CD14-positive monocyte (primary cell): ENCODE data around the gene PPP1R12B. TPM values are rescaled to one million over a fixed set of nuclear protein-coding genes. Genes with fewer than 3 reads are reported as not detected.
A peak's percentile ranks its signal among the peaks of the same experiment; 100 is the strongest.
"Not testable (repeated sequence)": the region's sequence is repeated elsewhere in the genome, so short reads cannot be mapped to it uniquely, and the experiment has no call there.

Source experiments
- DNase-seq, 3 donors: peaks; one replicate each; pipeline ENCODE4 v3.0.0-alpha.2; 2011 to 2022
- H2AFZ ChIP-seq: 2 replicates; pipeline ENCODE4 v1.6.0; 2012; ENCODE audit warnings: mild to moderate bottlenecking, low read depth, low read length, inconsistent platforms; ENCODE audit not compliant: insufficient read depth, poor library complexity, severe bottlenecking
- H3K27ac ChIP-seq, 2 donors: 1 replicate in 1 of 2; 2 replicates in 1 of 2; pipeline ENCODE4 v1.5.1; 2012 to 2013; ENCODE audit warnings: low read length in 2 of 2, control low read depth in 1 of 2, inconsistent platforms in 1 of 2, low read depth in 1 of 2, mild to moderate bottlenecking in 1 of 2
- H3K27me3 ChIP-seq, 2 donors: one replicate each; pipeline versions ENCODE4 v1.6.0 to v1.6.1; 2011 to 2013; ENCODE audit warnings: low read length in 2 of 2; ENCODE audit not compliant: control insufficient read depth in 2 of 2, insufficient read depth in 2 of 2
- H3K36me3 ChIP-seq, 2 donors: replicated peaks in 1 of 2; 1 replicate in 1 of 2; 2 replicates in 1 of 2; pipeline versions ENCODE4 v1.5.1 to v1.6.1; 2012 to 2013; ENCODE audit warnings: low read length in 2 of 2, control low read depth in 1 of 2, inconsistent platforms in 1 of 2, mild to moderate bottlenecking in 1 of 2; ENCODE audit not compliant: insufficient read depth in 2 of 2, control insufficient read depth in 1 of 2
- H3K4me1 ChIP-seq, 2 donors: 1 replicate in 1 of 2; 2 replicates in 1 of 2; pipeline versions ENCODE4 v1.5.1 to v1.6.1; 2012 to 2013; ENCODE audit warnings: low read length in 2 of 2, control low read depth in 1 of 2, inconsistent platforms in 1 of 2, mild to moderate bottlenecking in 1 of 2, moderate library complexity in 1 of 2; ENCODE audit not compliant: insufficient read depth in 2 of 2, control insufficient read depth in 1 of 2
- H3K4me2 ChIP-seq: replicated peaks from 2 replicates; pipeline ENCODE3; 2012; ENCODE audit warnings: low read length, moderate library complexity, mild to moderate bottlenecking; ENCODE audit not compliant: poor library complexity, severe bottlenecking; ENCODE audit errors: extremely low read depth
- H3K4me3 ChIP-seq, 3 experiments: fragments of 200-600 bp in 1 of 3; sonication (generic) in 1 of 3; replicated peaks in 1 of 3; 1 replicate in 2 of 3; 2 replicates in 1 of 3; pipeline ENCODE4 v1.5.1; 2011 to 2013; ENCODE audit warnings: low read length in 3 of 3, mild to moderate bottlenecking in 3 of 3, control low read depth in 2 of 3, low read depth in 2 of 3, inconsistent platforms in 1 of 3, moderate library complexity in 1 of 3
- H3K79me2 ChIP-seq: 2 replicates; pipeline ENCODE4 v1.6.0; 2012; ENCODE audit warnings: mild to moderate bottlenecking, control low read depth, inconsistent platforms, low read length, moderate library complexity; ENCODE audit not compliant: insufficient read depth
- H3K9ac ChIP-seq: 2 replicates; pipeline ENCODE4 v1.6.0; 2017; ENCODE audit warnings: low read length, mild to moderate bottlenecking; ENCODE audit not compliant: insufficient read depth, poor library complexity, severe bottlenecking
- H3K9me3 ChIP-seq, 2 donors: replicated peaks in 1 of 2; 1 replicate in 1 of 2; 2 replicates in 1 of 2; pipeline versions ENCODE4 v1.5.1 to v1.6.1; 2012 to 2013; ENCODE audit warnings: low read length in 2 of 2, control low read depth in 1 of 2; ENCODE audit not compliant: control insufficient read depth in 1 of 2, insufficient read depth in 1 of 2
- H4K20me1 ChIP-seq: 2 replicates; pipeline ENCODE4 v1.6.0; 2012; ENCODE audit warnings: mild to moderate bottlenecking, low read length, control low read depth, moderate library complexity; ENCODE audit not compliant: insufficient read depth
- H3K27ac Mint-ChIP-seq, 7 donors: one replicate each; pipeline ENCODE4 v1.8.0; 2020; ENCODE audit warnings: mild to moderate bottlenecking in 7 of 7, mixed read lengths in 7 of 7, moderate library complexity in 6 of 7, inconsistent platforms in 2 of 7
- H3K27me3 Mint-ChIP-seq, 3 donors: one replicate each; pipeline ENCODE4 v1.8.0; 2021 to 2022; ENCODE audit warnings: low read depth in 3 of 3, mild to moderate bottlenecking in 3 of 3, mixed read lengths in 3 of 3, moderate library complexity in 3 of 3, inconsistent platforms in 1 of 3
- H3K36me3 Mint-ChIP-seq, 2 donors: one replicate each; pipeline ENCODE4 v1.8.0; 2020; ENCODE audit warnings: mixed read lengths in 2 of 2, inconsistent platforms in 1 of 2, mild to moderate bottlenecking in 1 of 2
- H3K4me1 Mint-ChIP-seq: one replicate; pipeline ENCODE4 v1.8.0; 2020; ENCODE audit warnings: mild to moderate bottlenecking, mixed read lengths
- H3K4me3 Mint-ChIP-seq, 2 donors: one replicate each; pipeline ENCODE4 v1.8.0; 2020; ENCODE audit warnings: mild to moderate bottlenecking in 2 of 2, mixed read lengths in 2 of 2, moderate library complexity in 1 of 2
- H3K9me3 Mint-ChIP-seq, 7 donors: one replicate each; pipeline ENCODE4 v1.8.0; 2020 to 2022; ENCODE audit warnings: mixed read lengths in 7 of 7, mild to moderate bottlenecking in 6 of 7, moderate library complexity in 6 of 7, inconsistent platforms in 2 of 7
- WGBS: methylation state at CpG from one replicate; pipeline ENCODE4 v1.1.5; 2013; ENCODE audit warnings: missing lambda C conversion rate; ENCODE audit not compliant: insufficient coverage; 5-methylcytosine and 5-hydroxymethylcytosine counted together
- intact Hi-C, 2 donors: fragments of 100-400 bp; cut with micrococcal nuclease; formaldehyde crosslinking; loops; one replicate each; pipeline versions ENCODE4 v1.15.0 to v1.15.1; 2023
- polyA plus RNA-seq, 3 donors: library from polyadenylated mRNA; depleted of rRNA in 1 of 3; unstranded in 2 of 3; stranded (reverse) in 1 of 3; fragments of 300-500 nt in 2 of 3; fragments of >200 nt in 1 of 3; fragmentation: Illumina TruSeq in 2 of 3; gene quantifications; 1 replicate in 2 of 3; 2 replicates in 1 of 3; pipeline ENCODE4 v1.2.3, GENCODE V29; 2012 to 2021
- TF ChIP-seq, protein P1 (sequence below): fragments of 200-600 bp; IDR thresholded peaks from one replicate; pipeline ENCODE4 v1.8.0; 2022; ENCODE audit warnings: antibody characterized with exemption, mild to moderate bottlenecking

Gene PPP1R12B
- polyA plus RNA-seq, 3 donors = 1.3 to 12.2 (median 1.7) TPM

DNA sequence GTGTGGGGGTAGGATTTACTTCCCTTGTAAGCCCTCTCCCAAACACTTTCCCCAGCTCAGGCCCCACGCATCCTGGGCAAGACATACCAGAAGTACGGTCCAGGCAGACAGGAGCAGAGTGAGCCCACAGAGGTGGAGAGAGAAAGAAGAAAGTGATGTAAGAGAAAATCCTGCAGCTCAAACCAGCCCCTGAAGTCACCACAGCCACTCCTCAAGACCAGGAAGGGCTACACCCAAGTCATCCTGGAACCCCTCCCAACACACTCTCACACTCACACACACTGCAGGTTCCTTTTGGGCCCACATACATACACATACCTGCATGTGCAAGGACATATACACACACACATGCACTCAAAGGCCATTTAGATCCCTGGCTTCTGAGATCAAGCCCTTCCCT lies 254.9 kb downstream of the PPP1R12B start:
- peaks cover 2 to 5% of the 10 kb centered on the region in 2 donors for H3K9me3 ChIP-seq
- no peak overlapping the region for H3K4me2 ChIP-seq
- H3K4me1 Mint-ChIP-seq = no peaks in the 10 kb centered on the region
- TF ChIP-seq, protein P1, sequence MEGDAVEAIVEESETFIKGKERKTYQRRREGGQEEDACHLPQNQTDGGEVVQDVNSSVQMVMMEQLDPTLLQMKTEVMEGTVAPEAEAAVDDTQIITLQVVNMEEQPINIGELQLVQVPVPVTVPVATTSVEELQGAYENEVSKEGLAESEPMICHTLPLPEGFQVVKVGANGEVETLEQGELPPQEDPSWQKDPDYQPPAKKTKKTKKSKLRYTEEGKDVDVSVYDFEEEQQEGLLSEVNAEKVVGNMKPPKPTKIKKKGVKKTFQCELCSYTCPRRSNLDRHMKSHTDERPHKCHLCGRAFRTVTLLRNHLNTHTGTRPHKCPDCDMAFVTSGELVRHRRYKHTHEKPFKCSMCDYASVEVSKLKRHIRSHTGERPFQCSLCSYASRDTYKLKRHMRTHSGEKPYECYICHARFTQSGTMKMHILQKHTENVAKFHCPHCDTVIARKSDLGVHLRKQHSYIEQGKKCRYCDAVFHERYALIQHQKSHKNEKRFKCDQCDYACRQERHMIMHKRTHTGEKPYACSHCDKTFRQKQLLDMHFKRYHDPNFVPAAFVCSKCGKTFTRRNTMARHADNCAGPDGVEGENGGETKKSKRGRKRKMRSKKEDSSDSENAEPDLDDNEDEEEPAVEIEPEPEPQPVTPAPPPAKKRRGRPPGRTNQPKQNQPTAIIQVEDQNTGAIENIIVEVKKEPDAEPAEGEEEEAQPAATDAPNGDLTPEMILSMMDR = no peak
- H3K9ac ChIP-seq = no peak overlapping the region
- intact Hi-C loops = no loop called here
- H3K4me1 ChIP-seq = no peaks in the 10 kb centered on the region
- H4K20me1 ChIP-seq = peaks cover 70% of the 10 kb centered on the region
- H3K9me3 Mint-ChIP-seq = peaks cover 0 to 32% (median 7%) of the 10 kb centered on the region in 7 donors
- peak overlapping the region in 1 of 2 donors; percentile 74 for H3K4me3 Mint-ChIP-seq
- H2AFZ ChIP-seq = no peak overlapping the region
- peaks cover 53 to 61% of the 10 kb centered on the region in 2 donors for H3K36me3 Mint-ChIP-seq
- peaks cover 93 to 98% (median 94%) of the 10 kb centered on the region in 3 donors for H3K27me3 Mint-ChIP-seq
- H3K36me3 ChIP-seq = no peaks in the 10 kb centered on the region
- H3K79me2 ChIP-seq = no peaks in the 10 kb centered on the region
- no peak overlapping the region for H3K27ac ChIP-seq
- no CpG with 5 or more reads among the region's 2 CpGs for WGBS
- peaks cover 68 to 96% of the 10 kb centered on the region in 2 donors for H3K27me3 ChIP-seq
- DNase-seq = no peak
- H3K27ac Mint-ChIP-seq = no peak overlapping the region
- H3K4me3 ChIP-seq = no peak overlapping the region

DNA sequence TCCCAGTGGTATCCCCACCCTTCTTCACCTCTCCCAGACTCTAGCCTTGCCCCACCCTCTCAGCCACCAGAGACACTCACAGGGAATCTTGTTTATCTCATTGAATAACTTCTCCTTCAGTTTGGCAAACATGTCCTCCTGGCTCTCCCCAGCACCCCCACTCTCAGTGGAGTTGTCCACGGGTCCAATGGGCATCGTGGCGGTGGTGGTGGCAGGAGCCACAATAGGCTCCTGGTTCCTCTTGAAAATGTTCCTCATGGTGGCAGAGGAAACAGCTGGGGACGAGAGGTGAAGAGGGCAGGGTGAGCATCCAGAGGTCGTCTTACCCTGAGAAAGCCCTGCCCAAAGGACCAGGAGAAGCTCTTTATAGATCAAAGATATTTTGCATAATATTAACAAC lies 257.0 kb downstream of the PPP1R12B start:
- Histone ChIP-seq H3K36me3 (no peaks in the 10 kb centered on the region), H3K79me2 (no peaks in the 10 kb centered on the region), H3K4me3 (no peak overlapping the region), H3K9ac (no peak overlapping the region), H3K4me1 (no peaks in the 10 kb centered on the region), H4K20me1 (peaks cover 51% of the 10 kb centered on the region), H3K27me3 (peaks cover 65 to 76% of the 10 kb centered on the region in 2 donors), H2AFZ (no peak overlapping the region), H3K4me2 (no peak overlapping the region), H3K27ac (no peak overlapping the region), H3K9me3 (peaks cover 2 to 5% of the 10 kb centered on the region in 2 donors)
- no peak for DNase-seq
- H3K27me3 Mint-ChIP-seq = peaks cover 87 to 92% (median 91%) of the 10 kb centered on the region in 3 donors
- WGBS = 68% methylated on average over 4 of the region's 5 CpGs
- peaks cover 46 to 58% of the 10 kb centered on the region in 2 donors for H3K36me3 Mint-ChIP-seq
- peak overlapping the region in 1 of 7 donors; percentile 52 for H3K27ac Mint-ChIP-seq
- H3K9me3 Mint-ChIP-seq = peaks cover 3 to 33% (median 13%) of the 10 kb centered on the region in 7 donors
- no peaks in the 10 kb centered on the region for H3K4me1 Mint-ChIP-seq
- TF ChIP-seq, protein P1 = no peak
- intact Hi-C loops = no loop called here
- peak overlapping the region in 1 of 2 donors; percentile 80 for H3K4me3 Mint-ChIP-seq

DNA sequence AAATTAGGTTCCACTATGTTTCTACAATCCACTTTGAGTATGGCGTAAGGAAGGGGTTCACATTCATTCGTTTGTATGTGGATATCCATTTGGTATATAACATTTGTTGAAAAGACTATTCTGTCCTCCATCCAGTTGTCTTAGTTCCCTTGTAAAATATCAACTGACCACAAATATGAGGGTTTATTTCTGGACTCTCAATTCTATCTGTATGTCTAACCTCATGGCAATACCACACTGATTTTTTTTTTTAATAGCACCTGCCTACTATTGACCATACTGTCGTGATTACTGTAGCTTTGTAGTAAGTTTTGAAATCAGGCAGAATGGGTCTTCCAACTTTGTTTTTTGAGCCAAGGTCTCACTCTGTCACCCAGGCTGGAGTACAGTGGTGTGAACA lies 263.5 kb downstream of the PPP1R12B start:
- DNase-seq, H2AFZ ChIP-seq, H3K4me3 Mint-ChIP-seq, H3K9ac ChIP-seq, H3K36me3 ChIP-seq, H3K27ac ChIP-seq, H3K4me2 ChIP-seq, H3K79me2 ChIP-seq, H3K4me3 ChIP-seq: not testable (repeated sequence)
- peaks cover 0 to 33% (median 17%) of the 10 kb centered on the region in 7 donors for H3K9me3 Mint-ChIP-seq
- no CpG with 5 or more reads among the region's 3 CpGs for WGBS
- peaks cover 22 to 40% of the 10 kb centered on the region in 2 donors for H3K36me3 Mint-ChIP-seq
- peak overlapping the region in 1 of 7 donors; percentile 11 for H3K27ac Mint-ChIP-seq
- peaks cover 78 to 86% (median 80%) of the 10 kb centered on the region in 3 donors for H3K27me3 Mint-ChIP-seq
- Histone ChIP-seq H4K20me1 (peaks cover 40% of the 10 kb centered on the region), H3K27me3 (peaks cover 56 to 67% of the 10 kb centered on the region in 2 donors), H3K9me3 (peaks cover under 1 to 15% of the 10 kb centered on the region in 2 donors), H3K4me1 (peaks cover 27% of the 10 kb centered on the region in 2 donors)
- H3K4me1 Mint-ChIP-seq = peaks cover 36% of the 10 kb centered on the region
- intact Hi-C loops = loop anchor here in 1 of 2 donors (10.0 kb wide), 1 partner anchor 127 kb away; no protein-coding TSS in a partner anchor
